ENCODE measurements around the gene ATP6V1G2.
"Not testable (repeated sequence)": the region's sequence is repeated elsewhere in the genome, so short reads cannot be mapped to it uniquely, and the experiment has no call there.

DNA sequence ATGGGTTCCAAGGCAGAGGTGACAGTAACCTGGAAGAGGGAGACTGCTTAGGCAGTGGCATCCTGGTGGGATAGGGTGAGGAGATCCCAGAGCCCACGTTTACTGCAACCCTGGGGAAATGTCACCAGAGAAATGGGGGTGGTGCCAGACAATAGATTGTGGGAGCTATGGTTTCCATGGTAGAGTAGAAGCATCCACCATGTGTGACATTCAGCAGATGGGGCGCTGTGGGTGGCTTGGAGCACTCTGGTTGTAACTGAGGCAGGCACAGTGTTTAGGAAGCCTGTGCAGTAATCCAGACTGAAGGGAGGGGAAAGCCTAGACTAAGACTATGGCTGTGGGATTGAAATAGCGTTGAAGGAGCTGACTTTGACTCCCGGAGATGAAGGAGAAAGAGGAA is 49.6 kb downstream of the ATP6V1G2 start:
- TF ChIP-seq CTCF (IDR thresholded peaks at IDR 0.05); EP300 (IDR thresholded peaks at IDR 0.05); POLR2A (IDR thresholded peaks at IDR 0.05; ENCODE audit: low read depth): not testable (repeated sequence)

Measured in esophagus muscularis mucosa (tissue), 4 donors.